MCF 10A (cell line): ENCODE data around the gene LSM14A. TPM values are rescaled to one million over a fixed set of nuclear protein-coding genes. Genes with fewer than 3 reads are reported as not detected.

Experiments
- BruUV-seq: library from RNA; stranded (reverse); fragments of 400-500 nt; replicated peaks from 2 replicates; lab custom pipeline; 2021; lab: Mats Ljungman, UMichigan
- CTCF ChIA-PET: fragments of 300-600 bp; sonication (Branson Sonifier 250); formaldehyde crosslinking; extraction: SDS; loops from one replicate; lab custom pipeline; 2021; ENCODE audit warnings: antibody characterized with exemption, inconsistent platforms; lab: Yijun Ruan, JAX
- POLR2A ChIA-PET: fragments of 300-600, 350-650 bp; sonication (Branson Sonifier 250); formaldehyde crosslinking; extraction: SDS; loops from one replicate; lab custom pipeline; 2020; ENCODE audit warnings: antibody characterized with exemption, inconsistent platforms; lab: Yijun Ruan, JAX
- DNase-seq: peaks from one replicate; pipeline ENCODE4 v3.0.0-alpha.2; 2018; ENCODE audit not compliant: unreplicated experiment
- H3K27ac Mint-ChIP-seq: one replicate; pipeline ENCODE4 v1.8.0; 2022; ENCODE audit warnings: mild to moderate bottlenecking, low read depth, mixed read lengths; ENCODE audit not compliant: unreplicated experiment
- H3K27me3 Mint-ChIP-seq: one replicate; pipeline ENCODE4 v1.8.0; 2022; ENCODE audit warnings: mixed read lengths; ENCODE audit not compliant: insufficient read depth, unreplicated experiment
- H3K36me3 Mint-ChIP-seq: one replicate; pipeline ENCODE4 v1.8.0; 2022; ENCODE audit warnings: mild to moderate bottlenecking, moderate library complexity, mixed read lengths; ENCODE audit not compliant: insufficient read depth, unreplicated experiment
- H3K4me1 Mint-ChIP-seq: one replicate; pipeline ENCODE4 v1.8.0; 2022; ENCODE audit warnings: mixed read lengths; ENCODE audit not compliant: insufficient read depth, unreplicated experiment
- H3K4me3 Mint-ChIP-seq: one replicate; pipeline ENCODE4 v1.8.0; 2022; ENCODE audit warnings: mild to moderate bottlenecking, moderate library complexity, mixed read lengths; ENCODE audit not compliant: unreplicated experiment
- H3K9me3 Mint-ChIP-seq: one replicate; pipeline ENCODE4 v1.8.0; 2022; ENCODE audit warnings: mixed read lengths; ENCODE audit not compliant: unreplicated experiment
- intact Hi-C: fragments of 100-400 bp; cut with micrococcal nuclease; formaldehyde crosslinking; loops from 2 replicates; pipeline ENCODE4 v1.14.1; 2022
- total RNA-seq: library from RNA; stranded (reverse); gene quantifications from 2 replicates; pipeline ENCODE4 v1.2.3, GENCODE V29; 2022
- TF ChIP-seq, protein P1 (sequence below): fragments of 200-600 bp; IDR thresholded peaks from one replicate; pipeline ENCODE4 v1.8.0; 2022; ENCODE audit warnings: antibody characterized with exemption, mild to moderate bottlenecking; ENCODE audit not compliant: unreplicated experiment

LSM14A gene
- total RNA-seq, 1 experiment from 2014 or later: 100 TPM

DNA sequence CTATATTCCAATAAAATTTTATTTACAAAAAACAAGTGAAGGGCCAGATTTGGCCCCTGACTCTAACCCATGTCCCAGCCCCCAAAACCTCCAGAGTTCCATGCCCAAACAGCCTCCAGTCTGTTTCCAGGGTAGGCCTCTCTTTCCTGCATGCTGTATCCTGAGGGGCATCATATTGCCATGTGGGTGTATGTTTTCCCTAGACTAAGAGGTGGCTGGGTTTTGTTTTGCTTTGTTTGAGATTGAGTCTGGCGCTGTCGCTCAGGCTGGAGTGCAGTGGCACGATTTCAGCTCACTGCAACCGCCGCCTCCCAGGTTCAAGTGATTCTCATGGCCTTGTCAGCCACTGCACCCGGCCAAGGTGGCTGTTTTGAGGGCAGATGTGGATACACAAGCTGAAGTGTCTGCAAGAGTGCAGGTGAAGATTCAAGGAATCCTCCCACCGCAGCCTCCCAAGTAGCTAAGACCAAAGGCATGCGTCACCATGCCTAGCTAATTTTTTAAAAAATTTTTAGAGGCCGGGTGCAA lies 23.6 kb upstream of the LSM14A start:
- Mint-ChIP-seq H3K36me3 (no peaks in the 10 kb centered on the region), H3K4me1 (no peaks in the 10 kb centered on the region), H3K9me3 (no peaks in the 10 kb centered on the region), H3K4me3 (no peak overlapping the region), H3K27me3 (peaks cover 11% of the 10 kb centered on the region), H3K27ac (no peak overlapping the region)
- no TSS peak for BruUV-seq
- DNase-seq: no peak
- intact Hi-C loops: loop anchor here (5.0 kb wide), 1 partner anchor 371 kb away; no protein-coding TSS in a partner anchor
- TF ChIP-seq, protein P1, sequence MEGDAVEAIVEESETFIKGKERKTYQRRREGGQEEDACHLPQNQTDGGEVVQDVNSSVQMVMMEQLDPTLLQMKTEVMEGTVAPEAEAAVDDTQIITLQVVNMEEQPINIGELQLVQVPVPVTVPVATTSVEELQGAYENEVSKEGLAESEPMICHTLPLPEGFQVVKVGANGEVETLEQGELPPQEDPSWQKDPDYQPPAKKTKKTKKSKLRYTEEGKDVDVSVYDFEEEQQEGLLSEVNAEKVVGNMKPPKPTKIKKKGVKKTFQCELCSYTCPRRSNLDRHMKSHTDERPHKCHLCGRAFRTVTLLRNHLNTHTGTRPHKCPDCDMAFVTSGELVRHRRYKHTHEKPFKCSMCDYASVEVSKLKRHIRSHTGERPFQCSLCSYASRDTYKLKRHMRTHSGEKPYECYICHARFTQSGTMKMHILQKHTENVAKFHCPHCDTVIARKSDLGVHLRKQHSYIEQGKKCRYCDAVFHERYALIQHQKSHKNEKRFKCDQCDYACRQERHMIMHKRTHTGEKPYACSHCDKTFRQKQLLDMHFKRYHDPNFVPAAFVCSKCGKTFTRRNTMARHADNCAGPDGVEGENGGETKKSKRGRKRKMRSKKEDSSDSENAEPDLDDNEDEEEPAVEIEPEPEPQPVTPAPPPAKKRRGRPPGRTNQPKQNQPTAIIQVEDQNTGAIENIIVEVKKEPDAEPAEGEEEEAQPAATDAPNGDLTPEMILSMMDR: no peak
- ChIA-PET POLR2A (no interaction called here), CTCF (interaction anchor here (0.5 to 2.1 kb wide), 6 partner anchors 23 to 894 kb away, joined by 3 to 9 read pairs (median 4); no protein-coding TSS in a partner anchor)

DNA sequence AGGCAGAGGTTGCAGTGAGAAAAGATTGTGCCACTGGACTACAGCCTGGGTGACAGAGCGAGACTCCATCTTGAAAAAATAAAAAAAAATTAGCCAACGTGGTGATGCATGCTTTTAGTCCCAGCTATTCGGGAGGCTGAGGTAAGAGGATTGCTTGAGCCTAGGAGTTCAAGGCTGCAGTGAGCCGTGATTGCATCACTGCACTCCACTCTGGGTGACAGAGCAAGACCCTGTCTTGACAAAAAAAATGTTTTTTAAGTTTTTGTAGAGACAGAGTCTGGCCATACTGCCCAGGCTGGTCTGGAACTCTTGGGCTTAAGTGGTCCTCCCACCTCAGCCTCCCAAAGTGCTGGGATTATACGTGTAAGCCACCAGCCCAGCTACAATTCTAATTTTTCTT lies 22.4 kb upstream of the LSM14A start:
- ChIA-PET POLR2A (interaction anchor here (0.7 kb wide), 1 partner anchor 27 kb away, joined by 3 read pairs; no protein-coding TSS in a partner anchor), CTCF (interaction anchor here (0.6 to 2.1 kb wide), 6 partner anchors 108 to 1026 kb away, joined by 3 to 9 read pairs (median 3); no protein-coding TSS in a partner anchor)
- no peaks in the 10 kb centered on the region for H3K36me3 Mint-ChIP-seq
- BruUV-seq: no TSS peak
- no peaks in the 10 kb centered on the region for H3K4me1 Mint-ChIP-seq
- DNase-seq: no peak
- H3K27ac Mint-ChIP-seq: no peak overlapping the region
- TF ChIP-seq, protein P1: no peak
- no peaks in the 10 kb centered on the region for H3K9me3 Mint-ChIP-seq
- intact Hi-C loops: loop anchor here (5.0 kb wide), 1 partner anchor 373 kb away; no protein-coding TSS in a partner anchor
- peaks cover 11% of the 10 kb centered on the region for H3K27me3 Mint-ChIP-seq
- no peak overlapping the region for H3K4me3 Mint-ChIP-seq

DNA sequence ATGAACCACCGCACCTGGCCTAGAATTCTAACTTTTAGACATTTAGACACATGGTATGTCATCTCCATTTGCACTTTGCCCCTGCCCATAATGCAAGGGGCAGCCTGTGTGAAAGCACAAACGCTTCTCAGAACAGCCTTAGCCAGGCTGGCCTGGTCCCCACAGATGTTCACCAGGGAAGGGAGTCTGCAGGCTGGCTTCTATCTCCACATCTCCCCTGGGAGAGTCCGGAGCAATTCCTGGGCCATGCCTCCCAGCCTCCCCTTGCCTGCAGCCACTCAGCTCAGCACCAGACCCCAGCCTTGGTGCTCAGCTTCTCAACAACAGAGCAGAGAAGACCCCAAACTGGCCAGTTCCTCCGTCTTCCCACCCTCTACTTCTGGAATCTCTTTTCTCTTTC lies 21.7 kb upstream of the LSM14A start:
- H3K27ac Mint-ChIP-seq: no peak overlapping the region
- intact Hi-C loops: no loop called here
- no peak for DNase-seq
- H3K9me3 Mint-ChIP-seq: no peaks in the 10 kb centered on the region
- H3K27me3 Mint-ChIP-seq: peaks cover 11% of the 10 kb centered on the region
- H3K36me3 Mint-ChIP-seq: no peaks in the 10 kb centered on the region
- no TSS peak for BruUV-seq
- TF ChIP-seq, protein P1: no peak
- H3K4me1 Mint-ChIP-seq: no peaks in the 10 kb centered on the region
- POLR2A ChIA-PET: no interaction called here
- CTCF ChIA-PET: interaction anchor here (0.6 to 2.1 kb wide), 3 partner anchors 152 to 379 kb away, joined by 3 to 9 read pairs (median 6); no protein-coding TSS in a partner anchor
- H3K4me3 Mint-ChIP-seq: no peak overlapping the region

- H3K4me1 Mint-ChIP-seq: no peaks in the 10 kb centered on the region
- intact Hi-C loops: no loop called here
- peaks cover 11% of the 10 kb centered on the region for H3K27me3 Mint-ChIP-seq
- CTCF ChIA-PET: interaction anchor here (0.6 kb wide), 1 partner anchor 892 kb away, joined by 3 read pairs; no protein-coding TSS in a partner anchor
- no TSS peak for BruUV-seq
- H3K36me3 Mint-ChIP-seq: no peaks in the 10 kb centered on the region
- no peaks in the 10 kb centered on the region for H3K9me3 Mint-ChIP-seq
- TF ChIP-seq, protein P1: no peak
- POLR2A ChIA-PET: no interaction called here
- no peak overlapping the region for H3K4me3 Mint-ChIP-seq
- DNase-seq: no peak
- no peak overlapping the region for H3K27ac Mint-ChIP-seq
Observed at GRCh38 chr19:34151439-34151838, 20.9 kb upstream of the LSM14A start.
